Mesenchymal stem cell (in vitro differentiated cells and primary cell): ENCODE results near the gene MXD1.

ENCODE experiments used
- DNase-seq: peaks from one replicate; pipeline ENCODE4 v3.0.0-alpha.2; 2013
- H2AFZ ChIP-seq: one replicate; pipeline ENCODE4 v1.6.1; 2013; ENCODE audit warnings: low read depth, mild to moderate bottlenecking, control low read depth, inconsistent platforms, low read length, moderate library complexity
- H2AK5ac ChIP-seq: 2 replicates; pipeline ENCODE4 v1.6.1; 2013; ENCODE audit warnings: low read length, moderate library complexity, mild to moderate bottlenecking, inconsistent platforms; ENCODE audit not compliant: severe bottlenecking
- H2BK120ac ChIP-seq: one replicate; pipeline ENCODE4 v1.6.1; 2013; ENCODE audit warnings: low read depth, mild to moderate bottlenecking, inconsistent platforms, low read length, moderate library complexity
- H2BK12ac ChIP-seq, 2 experiments: one replicate each; pipeline ENCODE4 v1.6.1; 2013; ENCODE audit warnings: inconsistent platforms in 2 of 2, low read length in 2 of 2, mild to moderate bottlenecking in 2 of 2, moderate library complexity in 2 of 2, control low read depth in 1 of 2
- H2BK15ac ChIP-seq: one replicate; pipeline ENCODE4 v1.6.1; 2013; ENCODE audit warnings: mild to moderate bottlenecking, low read depth, inconsistent platforms; ENCODE audit not compliant: poor library complexity, severe bottlenecking
- H2BK5ac ChIP-seq: 2 replicates; pipeline ENCODE4 v1.6.1; 2013; ENCODE audit warnings: low read depth, mild to moderate bottlenecking, low read length, control low read depth, inconsistent platforms; ENCODE audit not compliant: poor library complexity, severe bottlenecking
- H3K14ac ChIP-seq, 2 experiments: one replicate each; pipeline ENCODE4 v1.6.1; 2013; ENCODE audit warnings: inconsistent platforms in 2 of 2, low read length in 2 of 2, control low read depth in 1 of 2, mild to moderate bottlenecking in 1 of 2, moderate library complexity in 1 of 2
- H3K18ac ChIP-seq, 2 experiments: one replicate each; pipeline ENCODE4 v1.6.1; 2013; ENCODE audit warnings: inconsistent platforms in 2 of 2, low read length in 2 of 2, control low read depth in 1 of 2, low read depth in 1 of 2, mild to moderate bottlenecking in 1 of 2
- H3K23ac ChIP-seq, 2 experiments: one replicate each; pipeline ENCODE4 v1.6.1; 2013; ENCODE audit warnings: inconsistent platforms in 2 of 2, low read length in 2 of 2, mild to moderate bottlenecking in 2 of 2, moderate library complexity in 2 of 2, control low read depth in 1 of 2
- H3K27ac ChIP-seq: 2 replicates; pipeline ENCODE4 v1.5.1; 2013; ENCODE audit warnings: mild to moderate bottlenecking, moderate library complexity, low read length, control low read depth, inconsistent platforms; ENCODE audit not compliant: poor library complexity, severe bottlenecking
- H3K27me3 ChIP-seq, 2 experiments: 2 replicates each; pipeline versions ENCODE4 v1.6.1 to v1.7.0; 2013; ENCODE audit warnings: low read length in 2 of 2, mild to moderate bottlenecking in 2 of 2, moderate library complexity in 2 of 2, control low read depth in 1 of 2, inconsistent platforms in 1 of 2; ENCODE audit not compliant: control insufficient read depth in 1 of 2, insufficient read depth in 1 of 2
- H3K36me3 ChIP-seq, 2 experiments: 2 replicates each; pipeline versions ENCODE4 v1.6.1 to v1.7.0; 2013; ENCODE audit warnings: low read length in 2 of 2, control low read depth in 1 of 2, inconsistent platforms in 1 of 2, low read depth in 1 of 2, mild to moderate bottlenecking in 1 of 2; ENCODE audit not compliant: insufficient read depth in 2 of 2, control insufficient read depth in 1 of 2
- H3K4ac ChIP-seq, 2 experiments: one replicate each; pipeline ENCODE4 v1.6.1; 2013; ENCODE audit warnings: inconsistent platforms in 2 of 2, low read length in 2 of 2, mild to moderate bottlenecking in 2 of 2, moderate library complexity in 2 of 2, control low read depth in 1 of 2, low read depth in 1 of 2
- H3K4me1 ChIP-seq: 2 replicates; pipeline ENCODE4 v1.6.1; 2013; ENCODE audit warnings: low read depth, low read length, control low read depth; ENCODE audit not compliant: control insufficient read depth, insufficient read depth
- H3K4me2 ChIP-seq: 2 replicates; pipeline ENCODE4 v1.6.1; 2013; ENCODE audit warnings: low read length, mild to moderate bottlenecking, inconsistent platforms; ENCODE audit not compliant: poor library complexity, severe bottlenecking
- H3K4me3 ChIP-seq, 2 experiments: 2 replicates each; pipeline versions ENCODE4 v1.5.1 to v1.7.0; 2013; ENCODE audit warnings: low read length in 2 of 2, mild to moderate bottlenecking in 2 of 2, control low read depth in 1 of 2, low read depth in 1 of 2; ENCODE audit not compliant: insufficient read depth in 1 of 2
- H3K79me1 ChIP-seq: replicated peaks from 2 replicates; pipeline ENCODE4 v1.6.1; 2013; ENCODE audit warnings: mild to moderate bottlenecking, control low read depth, low read length, inconsistent platforms; ENCODE audit not compliant: poor library complexity, severe bottlenecking
- H3K9ac ChIP-seq: 2 replicates; pipeline ENCODE4 v1.7.0; 2013; ENCODE audit warnings: mild to moderate bottlenecking, low read length, moderate library complexity
- H3K9me3 ChIP-seq: 2 replicates; pipeline ENCODE4 v1.7.0; 2013; ENCODE audit warnings: mild to moderate bottlenecking, low read length; ENCODE audit not compliant: control insufficient read depth
- H4K8ac ChIP-seq: one replicate; pipeline ENCODE4 v1.6.1; 2013; ENCODE audit warnings: inconsistent platforms, mild to moderate bottlenecking, low read length, moderate library complexity
- H4K91ac ChIP-seq: one replicate; pipeline ENCODE4 v1.6.1; 2013; ENCODE audit warnings: mild to moderate bottlenecking, low read length, inconsistent platforms
- WGBS: methylation state at CpG from one replicate; pipeline ENCODE4 v1.1.7; 2013; ENCODE audit warnings: mixed read lengths; 5-methylcytosine and 5-hydroxymethylcytosine counted together

Gene MXD1

DNA sequence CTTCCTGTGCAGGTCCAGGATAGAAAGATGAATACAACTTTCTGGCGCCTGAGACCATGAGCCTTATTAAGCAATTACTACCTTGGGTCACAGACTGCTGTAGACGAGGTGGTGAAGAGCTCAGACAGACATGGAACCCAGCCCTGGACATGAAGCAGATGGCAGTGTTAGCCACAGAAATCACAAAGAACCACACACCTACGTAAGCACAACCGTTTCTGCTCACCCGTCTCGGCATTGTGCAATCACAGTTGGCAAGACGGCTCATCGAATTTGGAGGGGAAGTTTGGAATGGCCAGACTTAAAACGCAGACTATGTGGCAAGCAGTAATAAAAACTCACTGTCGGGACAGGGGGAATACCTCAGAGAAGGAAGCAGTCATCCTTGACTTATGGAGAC is 70.8 kb downstream of the MXD1 start:
- Histone ChIP-seq H3K18ac (no peak overlapping the region), H3K4me3 (no peak overlapping the region), H3K4ac (no peak overlapping the region), H3K36me3 (no peaks in the 10 kb centered on the region), H2BK15ac (no peak overlapping the region), H3K9me3 (no peaks in the 10 kb centered on the region), H4K8ac (no peak overlapping the region), H3K4me1 (no peaks in the 10 kb centered on the region), H3K14ac (no peak overlapping the region), H2AFZ (no peak overlapping the region), H3K23ac (no peak overlapping the region), H3K4me2 (no peak overlapping the region), H3K79me1 (no peaks in the 10 kb centered on the region), H2BK5ac (no peak overlapping the region), H3K9ac (no peak overlapping the region), H4K91ac (no peak overlapping the region), H2BK12ac (no peak overlapping the region), H2AK5ac (no peak overlapping the region), H3K27ac (no peak overlapping the region), H2BK120ac (no peak overlapping the region), H3K27me3 (no peaks in the 10 kb centered on the region)
- WGBS = 94% methylated on average over 10 of the region's 10 CpGs
- no peak for DNase-seq

- H2BK120ac ChIP-seq = no peak overlapping the region
- H2BK5ac ChIP-seq = no peak overlapping the region
- H2AFZ ChIP-seq = no peak overlapping the region
- no peak for DNase-seq
- no peak overlapping the region for H3K9ac ChIP-seq
- H3K36me3 ChIP-seq = no peaks in the 10 kb centered on the region
- H2BK12ac ChIP-seq = no peak overlapping the region
- no peak overlapping the region for H4K91ac ChIP-seq
- no peaks in the 10 kb centered on the region for H3K4me1 ChIP-seq
- WGBS = 76% methylated on average over 2 of the region's 4 CpGs
- H3K27ac ChIP-seq = no peak overlapping the region
- H3K4ac ChIP-seq = no peak overlapping the region
- H3K4me3 ChIP-seq = no peak overlapping the region
- no peaks in the 10 kb centered on the region for H3K79me1 ChIP-seq
- H3K27me3 ChIP-seq = no peaks in the 10 kb centered on the region
- H3K14ac ChIP-seq = no peak overlapping the region
- H3K23ac ChIP-seq = no peak overlapping the region
- no peak overlapping the region for H3K18ac ChIP-seq
- no peak overlapping the region for H2AK5ac ChIP-seq
- peak overlapping the region; percentile 12 for H2BK15ac ChIP-seq
- H4K8ac ChIP-seq = no peak overlapping the region
- no peak overlapping the region for H3K4me2 ChIP-seq
- H3K9me3 ChIP-seq = no peaks in the 10 kb centered on the region
These were observed 71.8 kb downstream of the MXD1 start for GRCh38 chr2:69986691-69987090.

GRCh38 chr2:69988086-69988635 is 73.3 kb downstream of the MXD1 start:
- Histone ChIP-seq H3K27me3 (no peaks in the 10 kb centered on the region), H3K36me3 (peaks cover 0 to 3% of the 10 kb centered on the region in 2 experiments), H3K23ac (no peak overlapping the region), H3K4me1 (no peaks in the 10 kb centered on the region), H3K9ac (no peak overlapping the region), H2BK12ac (no peak overlapping the region), H2AK5ac (no peak overlapping the region), H2BK120ac (no peak overlapping the region), H3K27ac (no peak overlapping the region), H3K79me1 (no peaks in the 10 kb centered on the region), H3K14ac (no peak overlapping the region), H2AFZ (no peak overlapping the region), H4K91ac (no peak overlapping the region), H3K4me3 (no peak overlapping the region), H3K4ac (no peak overlapping the region), H3K4me2 (no peak overlapping the region), H2BK15ac (no peak overlapping the region), H3K9me3 (no peaks in the 10 kb centered on the region), H3K18ac (no peak overlapping the region), H2BK5ac (no peak overlapping the region), H4K8ac (no peak overlapping the region)
- 100% methylated on average over 5 of the region's 5 CpGs for WGBS
- DNase-seq = no peak

DNA sequence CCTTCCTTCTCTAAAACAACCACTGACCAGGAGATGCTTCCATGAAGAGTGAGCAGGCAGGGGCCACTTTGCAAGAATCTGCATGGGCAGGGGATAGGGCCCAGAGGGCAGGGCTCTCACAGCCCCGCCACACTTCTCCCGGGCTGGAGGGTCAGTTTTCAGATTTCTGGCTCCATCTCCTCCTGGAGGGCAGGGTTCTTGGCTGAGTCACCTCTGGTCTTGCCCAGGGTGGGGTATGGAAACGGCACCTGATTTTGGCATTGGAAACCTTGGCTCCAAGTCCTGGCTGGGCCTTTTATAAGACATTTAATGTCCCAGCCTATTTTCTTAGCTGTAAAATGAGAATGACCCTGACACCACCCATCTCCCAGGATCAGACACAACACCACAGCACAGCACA is 74.1 kb downstream of the MXD1 start:
- Histone ChIP-seq H4K8ac (no peak overlapping the region), H3K9ac (no peak overlapping the region), H2BK15ac (no peak overlapping the region), H3K14ac (no peak overlapping the region), H2BK12ac (no peak overlapping the region), H2BK120ac (no peak overlapping the region), H3K4me2 (no peak overlapping the region), H3K79me1 (no peaks in the 10 kb centered on the region), H2BK5ac (no peak overlapping the region), H3K27me3 (no peaks in the 10 kb centered on the region), H2AK5ac (no peak overlapping the region), H2AFZ (no peak overlapping the region), H3K23ac (no peak overlapping the region), H3K27ac (no peak overlapping the region), H3K4ac (no peak overlapping the region), H3K36me3 (peaks cover 6% of the 10 kb centered on the region in 2 experiments), H3K18ac (no peak overlapping the region), H3K9me3 (no peaks in the 10 kb centered on the region), H3K4me1 (no peaks in the 10 kb centered on the region), H4K91ac (no peak overlapping the region), H3K4me3 (no peak overlapping the region)
- DNase-seq = no peak
- WGBS = 93% methylated on average over 3 of the region's 3 CpGs
